GM13977 (cell line): ENCODE measurements around the gene COPRS.

Source experiments
- DNase-seq: peaks from one replicate; pipeline ENCODE4 v3.0.0; 2012; ENCODE audit warnings: low spot score
- CTCF ChIP-seq: IDR thresholded peaks from 2 replicates; pipeline ENCODE4 v1.5.1; 2012; ENCODE audit warnings: mild to moderate bottlenecking, control low read depth; ENCODE audit not compliant: insufficient read depth; ENCODE audit errors: extremely low read depth, missing control alignments
- in situ Hi-C: fragments of 300-500 bp; cut with MboI; formaldehyde crosslinking; loops from one replicate; pipeline ENCODE4 v1.12.0; 2022; ENCODE audit warnings: low sequenced_read_pairs, low pct_unique_long_range_greater_than_20kb, mixed read lengths, inconsistent platforms; ENCODE audit not compliant: unreplicated experiment

The COPRS gene

GRCh38 chr17:31802502-31802901 is 56.5 kb downstream of the COPRS start:
- TF ChIP-seq CTCF, result no peak
- DNase-seq, result no peak

More at GRCh38 chr17:31802502-31802901, 56.5 kb downstream of the COPRS start:
- in situ Hi-C loops, result no loop called here
